Measurements from ENCODE around the gene BACH2. TPM values are rescaled to one million over a fixed set of nuclear protein-coding genes. Genes with fewer than 3 reads are reported as not detected.
"Not testable (repeated sequence)": the region's sequence is repeated elsewhere in the genome, so short reads cannot be mapped to it uniquely, and the experiment has no call there.

The BACH2 gene
- total RNA-seq, 1 donor from 2014 or later, result 7.8 TPM

GRCh38 chr6:89895276-89895874, 401.3 kb downstream of the BACH2 start:
- no peak overlapping the region for H3K27ac Mint-ChIP-seq (ENCODE audit: unreplicated experiment)
- no peaks in the 10 kb centered on the region for H3K36me3 Mint-ChIP-seq (ENCODE audit: low read depth)
- H3K9me3 Mint-ChIP-seq (ENCODE audit: low read depth), result peaks cover 2% of the 10 kb centered on the region
- H3K4me3 Mint-ChIP-seq (ENCODE audit: unreplicated experiment), result no peak overlapping the region
- no peak for DNase-seq (ENCODE audit: low spot score)
- H3K4me1 Mint-ChIP-seq (ENCODE audit: low read depth), result no peaks in the 10 kb centered on the region
- peaks cover 34% of the 10 kb centered on the region for H3K27me3 Mint-ChIP-seq (ENCODE audit: low read depth)
- TF ChIP-seq CTCF (IDR thresholded peaks at IDR 0.05), result no peak

- no peaks in the 10 kb centered on the region for H3K9me3 Mint-ChIP-seq (ENCODE audit: low read depth)
- no peak within 1 kb of the TSS for H3K27ac Mint-ChIP-seq (ENCODE audit: unreplicated experiment)
- H3K4me1 Mint-ChIP-seq (ENCODE audit: low read depth), result no peaks in the 10 kb centered on the region
- no peak for DNase-seq (ENCODE audit: low spot score)
- no peak for TF ChIP-seq CTCF (IDR thresholded peaks at IDR 0.05)
- H3K27me3 Mint-ChIP-seq (ENCODE audit: low read depth), result peaks cover 34% of the 10 kb centered on the region
- H3K4me3 Mint-ChIP-seq (ENCODE audit: unreplicated experiment), result no peak within 1 kb of the TSS
- H3K36me3 Mint-ChIP-seq (ENCODE audit: low read depth), result no peaks in the 10 kb centered on the region
Observed at GRCh38 chr6:89894169-89894568, 402.5 kb downstream of the BACH2 start, which contains the start of gene GJA10. TSS of gene GJA10 (plus strand) at chr6:89894469. CDS start at chr6:89894469, 0 bp downstream.

GRCh38 chr6:89892577-89892976, 404.1 kb downstream of the BACH2 start:
- H3K27ac Mint-ChIP-seq (ENCODE audit: unreplicated experiment); DNase-seq (ENCODE audit: low spot score); H3K9me3 Mint-ChIP-seq (ENCODE audit: low read depth); H3K4me1 Mint-ChIP-seq (ENCODE audit: low read depth); H3K36me3 Mint-ChIP-seq (ENCODE audit: low read depth); H3K4me3 Mint-ChIP-seq (ENCODE audit: unreplicated experiment): not testable (repeated sequence)
- H3K27me3 Mint-ChIP-seq (ENCODE audit: low read depth), result peaks cover 34% of the 10 kb centered on the region
- peak; percentile 27 for TF ChIP-seq CTCF (IDR thresholded peaks at IDR 0.05)

GRCh38 chr6:89890845-89891528, 405.7 kb downstream of the BACH2 start:
- not testable (repeated sequence) for H3K9me3 Mint-ChIP-seq (ENCODE audit: low read depth); H3K4me3 Mint-ChIP-seq (ENCODE audit: unreplicated experiment); DNase-seq (ENCODE audit: low spot score); H3K27ac Mint-ChIP-seq (ENCODE audit: unreplicated experiment); H3K36me3 Mint-ChIP-seq (ENCODE audit: low read depth); H3K4me1 Mint-ChIP-seq (ENCODE audit: low read depth)
- H3K27me3 Mint-ChIP-seq (ENCODE audit: low read depth), result peaks cover 31% of the 10 kb centered on the region

GRCh38 chr6:89888871-89889270, 407.8 kb downstream of the BACH2 start:
- Mint-ChIP-seq H3K4me1 (ENCODE audit: low read depth) (no peaks in the 10 kb centered on the region), H3K9me3 (ENCODE audit: low read depth) (no peaks in the 10 kb centered on the region), H3K36me3 (ENCODE audit: low read depth) (no peaks in the 10 kb centered on the region), H3K4me3 (ENCODE audit: unreplicated experiment) (no peak overlapping the region), H3K27ac (ENCODE audit: unreplicated experiment) (no peak overlapping the region), H3K27me3 (ENCODE audit: low read depth) (peaks cover 28% of the 10 kb centered on the region)
- no peak for DNase-seq (ENCODE audit: low spot score)
- TF ChIP-seq CTCF (IDR thresholded peaks at IDR 0.05), result no peak

GRCh38 chr6:89888138-89888514, 408.5 kb downstream of the BACH2 start:
- Mint-ChIP-seq H3K27ac (ENCODE audit: unreplicated experiment) (no peak overlapping the region), H3K4me3 (ENCODE audit: unreplicated experiment) (no peak overlapping the region), H3K9me3 (ENCODE audit: low read depth) (no peaks in the 10 kb centered on the region), H3K4me1 (ENCODE audit: low read depth) (no peaks in the 10 kb centered on the region), H3K36me3 (ENCODE audit: low read depth) (no peaks in the 10 kb centered on the region), H3K27me3 (ENCODE audit: low read depth) (peaks cover 24% of the 10 kb centered on the region)
- TF ChIP-seq CTCF (IDR thresholded peaks at IDR 0.05), result no peak
- no peak for DNase-seq (ENCODE audit: low spot score)

All from chondrocyte (in vitro differentiated cells).